Superior temporal gyrus (tissue), 1 donor: ENCODE results near the gene JUNB.

ENCODE experiments used
- DNase-seq: peaks from one replicate; pipeline ENCODE4 v3.0.0-alpha.2; 2016; ENCODE audit errors: extremely low spot score

The JUNB gene

GRCh38 chr19:12842511-12842910 is 51.2 kb downstream of the JUNB start:
- no peak for DNase-seq
